WERI-Rb-1 (cell line): ENCODE results near the gene KRT20.
"Not testable (repeated sequence)": the region's sequence is repeated elsewhere in the genome, so short reads cannot be mapped to it uniquely, and the experiment has no call there.

Experiments used
- DNase-seq: peaks from one replicate; pipeline ENCODE4 v3.0.0-alpha.2; 2020
- H3K27ac ChIP-seq: fragments of 250-450 bp; sonication (Bioruptor Pico); 2 replicates; pipeline ENCODE4 v1.5.1; 2020; ENCODE audit warnings: mild to moderate bottlenecking, moderate library complexity
- H3K27me3 ChIP-seq: fragments of 250-450 bp; sonication (Bioruptor Pico); 2 replicates; pipeline ENCODE4 v1.5.1; 2021; ENCODE audit warnings: mild to moderate bottlenecking, low read depth, moderate library complexity; ENCODE audit not compliant: insufficient read depth, severe bottlenecking
- H3K36me3 ChIP-seq: fragments of 250-450 bp; sonication (Bioruptor Pico); 2 replicates; pipeline ENCODE4 v1.5.1; 2020; ENCODE audit warnings: mild to moderate bottlenecking, moderate library complexity
- H3K4me3 ChIP-seq: 2 replicates; pipeline ENCODE4 v1.5.1; 2011; ENCODE audit warnings: low read depth, mild to moderate bottlenecking, control low read depth, low read length
- H3K9me3 ChIP-seq: fragments of 250-450 bp; sonication (Bioruptor Pico); 2 replicates; pipeline ENCODE4 v1.5.1; 2021; ENCODE audit warnings: mild to moderate bottlenecking, moderate library complexity; ENCODE audit not compliant: severe bottlenecking
- TF ChIP-seq, protein P1 (sequence below): IDR thresholded peaks from 2 replicates; pipeline ENCODE4 v1.5.1; 2011; ENCODE audit warnings: low read depth, mild to moderate bottlenecking, control low read depth, inconsistent platforms, low read length

KRT20 gene

GRCh38 chr17:40864661-40865390 lies 20.2 kb downstream of the KRT20 start:
- TF ChIP-seq, protein P1, sequence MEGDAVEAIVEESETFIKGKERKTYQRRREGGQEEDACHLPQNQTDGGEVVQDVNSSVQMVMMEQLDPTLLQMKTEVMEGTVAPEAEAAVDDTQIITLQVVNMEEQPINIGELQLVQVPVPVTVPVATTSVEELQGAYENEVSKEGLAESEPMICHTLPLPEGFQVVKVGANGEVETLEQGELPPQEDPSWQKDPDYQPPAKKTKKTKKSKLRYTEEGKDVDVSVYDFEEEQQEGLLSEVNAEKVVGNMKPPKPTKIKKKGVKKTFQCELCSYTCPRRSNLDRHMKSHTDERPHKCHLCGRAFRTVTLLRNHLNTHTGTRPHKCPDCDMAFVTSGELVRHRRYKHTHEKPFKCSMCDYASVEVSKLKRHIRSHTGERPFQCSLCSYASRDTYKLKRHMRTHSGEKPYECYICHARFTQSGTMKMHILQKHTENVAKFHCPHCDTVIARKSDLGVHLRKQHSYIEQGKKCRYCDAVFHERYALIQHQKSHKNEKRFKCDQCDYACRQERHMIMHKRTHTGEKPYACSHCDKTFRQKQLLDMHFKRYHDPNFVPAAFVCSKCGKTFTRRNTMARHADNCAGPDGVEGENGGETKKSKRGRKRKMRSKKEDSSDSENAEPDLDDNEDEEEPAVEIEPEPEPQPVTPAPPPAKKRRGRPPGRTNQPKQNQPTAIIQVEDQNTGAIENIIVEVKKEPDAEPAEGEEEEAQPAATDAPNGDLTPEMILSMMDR, result no peak
- Histone ChIP-seq H3K4me3 (no peak overlapping the region), H3K9me3 (peaks cover 4% of the 10 kb centered on the region), H3K27ac (no peak overlapping the region), H3K27me3 (peaks cover 94% of the 10 kb centered on the region), H3K36me3 (no peaks in the 10 kb centered on the region)
- no peak for DNase-seq

GRCh38 chr17:40862985-40863733 lies 21.9 kb downstream of the KRT20 start:
- no peaks in the 10 kb centered on the region for H3K36me3 ChIP-seq
- TF ChIP-seq, protein P1, result peak; percentile 40; the same call in 1 of the 2 replicates
- no peak overlapping the region for H3K27ac ChIP-seq
- peak; percentile 33 for DNase-seq
- no peak overlapping the region for H3K4me3 ChIP-seq
- H3K27me3 ChIP-seq, result peaks cover 91% of the 10 kb centered on the region
- H3K9me3 ChIP-seq, result peaks cover 4% of the 10 kb centered on the region

- TF ChIP-seq, protein P1, result no peak
- DNase-seq, result no peak
- Histone ChIP-seq H3K27ac (no peak overlapping the region), H3K4me3 (no peak overlapping the region), H3K9me3 (peaks cover 4% of the 10 kb centered on the region), H3K36me3 (no peaks in the 10 kb centered on the region), H3K27me3 (peaks cover 77% of the 10 kb centered on the region)
Observed at GRCh38 chr17:40859536-40859935, 25.5 kb downstream of the KRT20 start.

DNA sequence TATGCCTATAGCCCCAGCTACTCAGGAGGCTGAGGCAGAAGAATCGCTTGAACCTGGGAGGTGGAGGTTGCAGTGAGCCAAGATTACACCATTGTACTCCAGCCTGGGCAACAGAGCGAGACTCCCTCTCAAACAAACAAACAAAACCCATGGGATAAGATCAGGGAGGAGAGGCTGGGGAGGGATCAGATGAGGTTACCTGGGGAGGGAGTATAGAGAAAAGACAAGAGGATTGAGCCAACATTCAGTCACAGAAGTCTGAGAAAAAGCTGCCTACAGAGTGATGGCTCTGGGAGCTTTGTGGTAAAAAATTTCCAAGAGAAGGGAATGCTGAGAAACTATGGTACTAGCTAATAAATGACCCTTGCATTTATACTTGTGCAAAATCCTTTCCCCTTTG lies 26.4 kb downstream of the KRT20 start:
- not testable (repeated sequence) for H3K27ac ChIP-seq, H3K4me3 ChIP-seq, H3K9me3 ChIP-seq, DNase-seq, H3K36me3 ChIP-seq
- peaks cover 77% of the 10 kb centered on the region for H3K27me3 ChIP-seq

DNA sequence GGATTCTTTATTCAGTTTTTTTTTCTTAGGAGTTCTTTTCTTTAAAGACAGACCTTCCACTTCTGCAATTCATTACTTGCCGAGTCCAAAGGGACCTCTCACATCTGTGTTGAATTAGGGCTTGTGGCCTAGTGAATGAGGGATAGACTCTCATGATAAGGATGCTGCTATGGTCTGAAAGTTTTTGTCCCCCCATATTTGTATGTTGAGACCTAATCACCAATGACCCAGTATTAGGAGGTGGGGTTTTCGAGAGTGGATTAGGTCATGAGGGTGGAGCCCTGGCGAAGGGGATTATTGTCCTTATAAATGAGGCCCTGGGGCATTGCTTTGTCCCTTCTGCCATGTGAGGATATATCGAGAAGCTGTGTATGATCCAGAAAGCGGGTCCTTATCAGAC lies 27.5 kb downstream of the KRT20 start:
- Histone ChIP-seq H3K36me3 (no peaks in the 10 kb centered on the region), H3K9me3 (no peaks in the 10 kb centered on the region), H3K27me3 (peaks cover 77% of the 10 kb centered on the region), H3K27ac (no peak overlapping the region), H3K4me3 (no peak overlapping the region)
- no peak for DNase-seq
- TF ChIP-seq, protein P1, result no peak

- TF ChIP-seq, protein P1, result no peak
- H3K9me3 ChIP-seq, result no peaks in the 10 kb centered on the region
- no peak overlapping the region for H3K27ac ChIP-seq
- H3K36me3 ChIP-seq, result no peaks in the 10 kb centered on the region
- H3K4me3 ChIP-seq, result no peak overlapping the region
- H3K27me3 ChIP-seq, result peaks cover 76% of the 10 kb centered on the region
- DNase-seq, result no peak
Observed at GRCh38 chr17:40854175-40854814, 30.7 kb downstream of the KRT20 start.
